GM12892 (cell line): ENCODE data around the gene IZUMO2.

Experiments used
- POLR2A ChIP-seq: IDR thresholded peaks from 2 replicates; pipeline ENCODE4 v1.6.1; 2011; ENCODE audit warnings: low read depth, low read length, control low read depth
- POLR2AphosphoS5 ChIP-seq: IDR thresholded peaks from 2 replicates; pipeline ENCODE4 v1.6.1; 2011; ENCODE audit warnings: low read depth, low read length, control low read depth
- TAF1 ChIP-seq: IDR thresholded peaks from 2 replicates; pipeline ENCODE4 v1.6.1; 2011; ENCODE audit warnings: low read depth, mild to moderate bottlenecking, control low read depth, low read length, borderline replicate concordance

DNA sequence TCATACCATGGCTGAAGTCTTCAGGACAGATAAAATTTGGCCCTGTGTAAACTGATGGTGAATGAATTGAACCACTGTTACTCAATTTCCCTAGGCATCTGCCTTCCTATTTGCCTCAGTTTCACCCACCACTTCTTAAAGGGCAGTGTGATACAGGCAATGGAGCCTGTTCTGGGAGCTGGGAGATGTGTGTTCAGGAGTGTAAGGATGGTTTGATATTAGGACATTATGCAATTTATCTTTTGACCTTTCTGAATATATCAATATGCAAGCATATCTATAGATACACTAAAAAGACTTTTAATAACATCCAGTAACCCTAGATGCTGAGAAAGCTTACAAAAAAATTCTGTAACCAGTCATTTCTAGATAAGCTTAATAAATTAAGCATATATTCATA is 14.6 kb downstream of the IZUMO2 start:
- TF ChIP-seq POLR2A (no peak), POLR2AphosphoS5 (no peak), TAF1 (no peak)
